ENCODE measurements around the gene KPNB1.

DNA sequence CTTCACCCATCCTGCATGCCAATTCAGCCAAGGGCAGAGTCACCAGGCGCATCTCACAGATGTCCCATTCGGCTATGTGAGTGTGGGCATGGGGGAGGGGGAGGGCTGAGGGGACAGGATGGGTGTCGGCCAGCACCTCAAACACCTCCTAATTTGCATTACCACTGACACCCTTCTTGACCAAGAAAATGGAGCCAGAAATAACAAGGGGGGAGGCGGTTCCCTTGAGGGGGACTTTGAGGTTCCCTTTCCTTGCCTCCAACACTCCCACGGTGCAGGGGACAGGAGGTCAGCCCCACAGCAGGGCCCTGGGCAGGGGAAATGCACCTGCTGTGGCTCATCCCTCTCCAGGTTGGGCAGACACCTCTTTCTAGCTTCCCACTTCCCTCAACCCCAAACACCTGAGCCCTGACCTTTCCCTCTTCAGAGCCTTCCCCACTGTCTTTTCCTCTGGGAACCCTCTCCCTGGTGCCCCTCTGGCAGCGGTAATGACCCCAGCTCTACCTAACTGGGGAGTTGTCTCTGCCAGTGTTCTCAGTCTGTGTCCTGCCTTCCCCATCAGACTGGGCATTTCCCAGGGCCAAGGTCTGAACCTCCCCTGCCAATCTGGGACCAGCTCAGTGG lies 65.2 kb downstream of the KPNB1 start:
- TF ChIP-seq, protein P1, sequence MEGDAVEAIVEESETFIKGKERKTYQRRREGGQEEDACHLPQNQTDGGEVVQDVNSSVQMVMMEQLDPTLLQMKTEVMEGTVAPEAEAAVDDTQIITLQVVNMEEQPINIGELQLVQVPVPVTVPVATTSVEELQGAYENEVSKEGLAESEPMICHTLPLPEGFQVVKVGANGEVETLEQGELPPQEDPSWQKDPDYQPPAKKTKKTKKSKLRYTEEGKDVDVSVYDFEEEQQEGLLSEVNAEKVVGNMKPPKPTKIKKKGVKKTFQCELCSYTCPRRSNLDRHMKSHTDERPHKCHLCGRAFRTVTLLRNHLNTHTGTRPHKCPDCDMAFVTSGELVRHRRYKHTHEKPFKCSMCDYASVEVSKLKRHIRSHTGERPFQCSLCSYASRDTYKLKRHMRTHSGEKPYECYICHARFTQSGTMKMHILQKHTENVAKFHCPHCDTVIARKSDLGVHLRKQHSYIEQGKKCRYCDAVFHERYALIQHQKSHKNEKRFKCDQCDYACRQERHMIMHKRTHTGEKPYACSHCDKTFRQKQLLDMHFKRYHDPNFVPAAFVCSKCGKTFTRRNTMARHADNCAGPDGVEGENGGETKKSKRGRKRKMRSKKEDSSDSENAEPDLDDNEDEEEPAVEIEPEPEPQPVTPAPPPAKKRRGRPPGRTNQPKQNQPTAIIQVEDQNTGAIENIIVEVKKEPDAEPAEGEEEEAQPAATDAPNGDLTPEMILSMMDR (IDR thresholded peaks at IDR 0.05; ENCODE audit: insufficient read depth, low read length) = no peak
- TF ChIP-seq POLR2AphosphoS5 (IDR thresholded peaks at IDR 0.05; ENCODE audit: low read depth) = no peak
- TF ChIP-seq, protein P2, sequence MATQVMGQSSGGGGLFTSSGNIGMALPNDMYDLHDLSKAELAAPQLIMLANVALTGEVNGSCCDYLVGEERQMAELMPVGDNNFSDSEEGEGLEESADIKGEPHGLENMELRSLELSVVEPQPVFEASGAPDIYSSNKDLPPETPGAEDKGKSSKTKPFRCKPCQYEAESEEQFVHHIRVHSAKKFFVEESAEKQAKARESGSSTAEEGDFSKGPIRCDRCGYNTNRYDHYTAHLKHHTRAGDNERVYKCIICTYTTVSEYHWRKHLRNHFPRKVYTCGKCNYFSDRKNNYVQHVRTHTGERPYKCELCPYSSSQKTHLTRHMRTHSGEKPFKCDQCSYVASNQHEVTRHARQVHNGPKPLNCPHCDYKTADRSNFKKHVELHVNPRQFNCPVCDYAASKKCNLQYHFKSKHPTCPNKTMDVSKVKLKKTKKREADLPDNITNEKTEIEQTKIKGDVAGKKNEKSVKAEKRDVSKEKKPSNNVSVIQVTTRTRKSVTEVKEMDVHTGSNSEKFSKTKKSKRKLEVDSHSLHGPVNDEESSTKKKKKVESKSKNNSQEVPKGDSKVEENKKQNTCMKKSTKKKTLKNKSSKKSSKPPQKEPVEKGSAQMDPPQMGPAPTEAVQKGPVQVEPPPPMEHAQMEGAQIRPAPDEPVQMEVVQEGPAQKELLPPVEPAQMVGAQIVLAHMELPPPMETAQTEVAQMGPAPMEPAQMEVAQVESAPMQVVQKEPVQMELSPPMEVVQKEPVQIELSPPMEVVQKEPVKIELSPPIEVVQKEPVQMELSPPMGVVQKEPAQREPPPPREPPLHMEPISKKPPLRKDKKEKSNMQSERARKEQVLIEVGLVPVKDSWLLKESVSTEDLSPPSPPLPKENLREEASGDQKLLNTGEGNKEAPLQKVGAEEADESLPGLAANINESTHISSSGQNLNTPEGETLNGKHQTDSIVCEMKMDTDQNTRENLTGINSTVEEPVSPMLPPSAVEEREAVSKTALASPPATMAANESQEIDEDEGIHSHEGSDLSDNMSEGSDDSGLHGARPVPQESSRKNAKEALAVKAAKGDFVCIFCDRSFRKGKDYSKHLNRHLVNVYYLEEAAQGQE (IDR thresholded peaks at IDR 0.05; ENCODE audit: insufficient replicate concordance, low read depth) = no peak
- no peak for TF ChIP-seq GABPA (IDR thresholded peaks at IDR 0.05; ENCODE audit: low read depth)
